HG02943 (cell line): Measurements from ENCODE around the gene MFSD2A.
"Not testable (repeated sequence)": the region's sequence is repeated elsewhere in the genome, so short reads cannot be mapped to it uniquely, and the experiment has no call there.

Experiments
- ATAC-seq: cut with Tn5 transposase; IDR thresholded peaks from one replicate; pipeline ENCODE4 v1.9.1; 2021; ENCODE audit warnings: mild to moderate bottlenecking, low read depth, moderate library complexity; ENCODE audit not compliant: unreplicated experiment

Gene MFSD2A

GRCh38 chr1:39940253-39940652, 14.7 kb upstream of the MFSD2A start:
- ATAC-seq, result no peak

GRCh38 chr1:39940980-39941871, 13.7 kb upstream of the MFSD2A start:
- no peak for ATAC-seq

GRCh38 chr1:39943471-39944290, 11.3 kb upstream of the MFSD2A start:
- no peak for ATAC-seq

GRCh38 chr1:39944410-39945112, 10.4 kb upstream of the MFSD2A start:
- no peak for ATAC-seq

- ATAC-seq, result no peak
These were observed 8.7 kb upstream of the MFSD2A start for GRCh38 chr1:39946216-39946615.

- no peak for ATAC-seq
These were observed 7.7 kb upstream of the MFSD2A start for GRCh38 chr1:39947260-39947659.

- ATAC-seq, result no peak
These were observed 5.1 kb upstream of the MFSD2A start for GRCh38 chr1:39949891-39950290.

DNA sequence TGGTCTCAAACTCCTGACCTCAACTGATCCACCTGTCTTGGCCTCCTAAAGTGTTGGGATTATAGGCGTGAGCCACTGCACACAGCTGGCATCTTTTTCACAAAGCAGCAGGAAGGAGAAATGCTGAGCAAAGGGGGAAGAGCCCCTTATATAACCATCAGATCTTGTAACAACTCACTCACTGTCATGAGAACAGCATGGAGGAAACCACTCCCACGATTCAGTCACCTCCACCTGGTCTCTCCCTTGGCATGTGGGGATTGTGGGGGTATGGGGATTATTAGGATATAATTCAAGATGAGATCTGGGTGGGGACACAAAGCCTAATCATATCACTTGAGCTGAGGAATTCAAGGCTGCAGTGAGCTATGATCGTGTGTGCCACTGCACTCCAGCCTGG, 3.0 kb upstream of the MFSD2A start:
- no peak for ATAC-seq

GRCh38 chr1:39952359-39953110, 2.4 kb upstream of the MFSD2A start:
- no peak for ATAC-seq

DNA sequence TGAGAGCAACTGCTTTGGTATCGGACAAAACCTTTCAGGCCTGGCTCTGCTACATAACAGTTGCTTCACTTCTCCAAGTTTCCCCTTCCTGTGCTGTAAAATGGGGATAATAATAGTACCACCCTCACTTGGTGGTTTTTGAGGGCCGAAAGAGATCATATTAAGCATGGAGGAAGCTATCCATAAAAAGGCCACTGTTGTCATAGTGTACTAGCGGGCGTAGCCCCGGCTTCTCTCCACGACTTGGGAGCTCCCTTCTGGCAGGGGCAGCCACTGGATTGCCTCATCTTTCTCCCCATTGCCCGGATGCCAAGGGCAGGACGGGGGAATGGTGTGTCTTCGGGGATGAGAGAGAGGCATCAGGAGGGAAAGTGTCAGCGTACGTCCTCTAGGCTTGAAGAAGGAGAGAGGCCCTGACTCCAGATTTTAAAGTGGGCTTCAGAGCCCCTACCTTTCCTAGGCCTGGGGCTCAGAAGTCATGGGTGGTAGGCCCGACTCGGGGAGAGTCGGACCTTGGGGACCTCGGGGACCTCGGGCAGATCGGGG, 548 bp upstream of the MFSD2A start:
- ATAC-seq, result no peak

DNA sequence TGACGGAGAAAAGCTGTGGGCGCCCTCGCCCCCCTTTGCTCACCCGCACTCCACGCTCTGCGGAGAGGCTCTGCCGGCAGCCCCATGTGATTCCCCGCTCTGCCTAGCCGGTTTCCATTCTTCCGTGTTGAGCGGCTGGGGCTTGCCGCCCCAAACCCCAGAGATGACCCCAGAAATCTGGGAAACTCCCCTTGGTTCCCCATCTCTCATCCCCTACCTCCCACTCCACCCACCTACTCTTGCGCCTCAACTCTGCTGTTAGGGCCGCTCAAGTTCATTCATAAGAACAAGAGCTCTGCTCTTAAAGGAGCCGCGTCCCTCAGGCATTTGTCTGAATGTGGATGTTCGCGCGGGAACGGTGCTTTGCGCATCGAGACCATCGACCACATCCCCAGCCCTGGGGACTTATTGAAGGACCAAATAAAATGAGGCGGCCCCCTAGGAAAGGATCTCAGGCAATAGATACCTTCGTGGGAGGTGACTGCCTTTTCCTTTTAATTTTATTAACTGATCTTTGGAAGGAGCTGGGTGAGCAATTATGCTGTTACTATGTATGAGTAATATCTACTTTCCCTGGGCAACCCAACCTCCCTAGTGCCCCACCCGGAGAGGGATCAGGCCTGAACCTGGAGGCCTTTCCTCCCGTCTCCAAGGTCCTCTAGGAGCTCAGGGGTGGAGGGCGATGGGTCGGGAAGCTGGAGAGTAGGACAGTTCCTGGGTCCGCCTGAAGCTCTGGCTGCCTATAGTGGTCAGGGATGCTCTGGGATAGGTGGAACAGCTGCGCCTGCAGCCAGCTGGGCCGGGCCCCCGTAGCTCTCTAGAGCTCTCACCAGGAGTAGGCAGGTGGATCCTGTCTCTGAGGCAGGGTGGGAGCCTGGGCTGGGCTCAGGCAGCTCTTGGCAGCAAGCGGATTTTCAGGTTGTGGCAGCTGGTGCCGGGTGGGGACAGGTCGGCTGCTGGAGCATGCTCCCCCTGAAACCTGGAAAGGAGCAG, 898 bp downstream of the MFSD2A start:
- peak; percentile 30 for ATAC-seq

GRCh38 chr1:39957299-39958015, 2.5 kb downstream of the MFSD2A start:
- ATAC-seq, result no peak

GRCh38 chr1:39958403-39959200, 3.7 kb downstream of the MFSD2A start:
- ATAC-seq, result no peak

DNA sequence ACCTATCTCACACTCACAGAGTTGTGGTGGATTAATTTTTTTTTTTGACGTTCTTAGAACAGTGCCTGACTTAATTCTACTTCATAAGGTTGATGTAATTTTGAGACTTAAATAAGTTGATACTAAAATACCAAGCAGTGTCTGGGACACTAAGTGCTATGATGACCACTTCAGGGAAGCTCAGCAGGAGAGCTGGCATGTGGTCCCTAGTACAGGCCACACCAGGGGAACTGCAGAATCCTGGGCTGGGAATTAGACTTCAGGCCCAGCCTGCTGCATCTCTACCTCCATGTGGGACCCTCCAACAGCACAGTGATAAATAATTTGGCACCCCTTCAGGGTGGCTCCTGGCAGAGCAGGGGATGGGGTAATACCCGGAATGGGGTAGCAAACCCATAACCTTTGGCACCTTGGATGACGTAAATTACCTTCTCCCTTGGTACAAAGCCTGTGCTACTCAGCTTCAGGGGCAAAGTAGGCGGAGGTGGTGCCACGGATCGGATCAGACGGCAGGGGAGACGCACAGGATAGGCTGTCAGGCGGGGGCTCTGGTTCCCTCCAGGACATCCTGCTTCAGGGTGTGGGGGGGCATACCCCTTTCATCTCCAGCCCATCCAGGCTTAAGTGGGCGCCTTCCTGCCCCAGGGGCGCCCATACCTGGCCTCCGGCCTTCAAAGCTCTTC, 4.8 kb downstream of the MFSD2A start:
- no peak for ATAC-seq

- no peak for ATAC-seq
These were observed 5.5 kb downstream of the MFSD2A start for GRCh38 chr1:39960431-39960958.

DNA sequence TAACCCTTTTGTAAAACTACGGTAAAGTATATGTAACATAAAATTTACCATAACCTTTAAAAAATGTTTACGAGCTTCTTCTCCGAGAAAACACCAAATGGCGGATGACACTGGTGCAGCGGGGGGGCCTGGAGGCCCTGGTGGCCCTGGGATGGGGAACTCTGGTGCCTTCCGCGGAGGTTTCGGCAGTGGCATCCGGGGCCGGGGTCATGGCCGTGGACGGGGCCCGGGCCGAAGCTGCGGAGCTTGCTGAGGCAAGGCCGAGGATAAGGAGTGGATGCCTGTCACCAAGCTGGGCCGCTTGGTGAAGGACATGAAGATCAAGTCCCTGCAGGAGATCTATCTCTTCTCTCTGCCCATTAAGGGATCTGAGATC, 7.5 kb downstream of the MFSD2A start:
- ATAC-seq, result no peak

DNA sequence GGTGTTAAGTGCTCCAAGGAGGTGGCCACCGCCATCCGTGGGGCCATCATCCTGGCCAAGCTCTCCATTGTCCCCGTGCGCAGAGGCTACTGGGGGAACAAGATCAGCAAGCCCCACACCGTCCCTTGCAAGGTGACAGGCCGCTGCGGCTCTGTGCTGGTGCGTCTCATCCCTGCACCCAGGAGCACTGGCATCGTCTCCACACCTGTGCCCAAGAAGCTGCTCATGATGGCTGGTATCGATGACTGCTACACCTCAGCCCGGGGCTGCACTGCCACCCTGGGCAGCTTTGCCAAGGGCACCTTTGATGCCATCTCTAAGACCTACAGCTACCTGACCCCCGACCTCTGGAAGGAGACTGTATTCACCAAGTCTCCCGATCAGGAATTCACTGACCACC, 8.0 kb downstream of the MFSD2A start:
- ATAC-seq, result not testable (repeated sequence)
